Ecto neural progenitor cell (in vitro differentiated cells): ENCODE results near the gene BPIFB4.
"Not testable (repeated sequence)": the region's sequence is repeated elsewhere in the genome, so short reads cannot be mapped to it uniquely, and the experiment has no call there.

Experiments used
- DNase-seq: peaks from one replicate; pipeline ENCODE4 v3.0.0-alpha.2; 2018; ENCODE audit warnings: low spot score

The BPIFB4 gene

DNA sequence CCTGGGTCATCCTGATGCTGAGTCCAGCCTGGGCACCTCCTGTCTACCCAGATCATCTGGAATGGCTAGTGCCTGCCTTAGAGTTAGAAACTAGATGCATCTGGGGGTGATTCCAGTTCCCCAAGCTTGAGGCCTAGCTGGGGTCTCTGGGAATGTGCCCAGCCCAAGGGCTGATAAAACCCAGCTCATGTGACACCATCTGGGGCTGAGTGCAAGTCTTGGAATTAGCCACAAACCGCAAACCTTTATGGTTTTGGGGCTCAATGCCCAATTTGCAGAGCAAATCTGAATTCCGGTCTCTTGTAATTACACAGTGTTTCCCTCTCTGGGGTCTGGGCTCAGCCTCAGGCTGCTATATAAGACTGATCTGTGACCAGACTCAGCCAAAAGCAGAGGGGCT lies at the start of gene BPIFB4:
BPIFB4 (plus strand) TSS at position 385 of the 400 bp plus-strand sequence. CDS start 1,884 bp downstream, outside the sequence.
- DNase-seq = no peak

DNA sequence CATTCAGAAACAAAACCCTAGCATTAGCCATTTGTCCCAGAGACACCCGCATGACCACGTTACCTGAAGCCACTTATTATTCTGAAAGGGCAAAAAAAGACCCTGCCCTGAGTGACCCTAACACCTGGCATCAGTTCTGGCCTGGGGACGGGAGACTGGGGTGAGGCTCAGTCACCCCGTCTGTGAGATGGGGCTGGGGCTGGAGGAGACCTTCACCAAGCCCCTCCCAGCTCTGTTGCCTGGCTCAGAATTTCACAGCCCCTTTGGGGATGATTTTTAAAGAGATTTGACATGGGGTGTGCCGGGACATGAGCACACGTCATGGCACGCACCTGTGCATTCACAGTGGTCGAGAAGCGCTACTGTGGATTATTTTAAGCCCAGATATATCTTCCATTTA lies 49.4 kb upstream of the BPIFB4 start:
- DNase-seq = no peak

DNA sequence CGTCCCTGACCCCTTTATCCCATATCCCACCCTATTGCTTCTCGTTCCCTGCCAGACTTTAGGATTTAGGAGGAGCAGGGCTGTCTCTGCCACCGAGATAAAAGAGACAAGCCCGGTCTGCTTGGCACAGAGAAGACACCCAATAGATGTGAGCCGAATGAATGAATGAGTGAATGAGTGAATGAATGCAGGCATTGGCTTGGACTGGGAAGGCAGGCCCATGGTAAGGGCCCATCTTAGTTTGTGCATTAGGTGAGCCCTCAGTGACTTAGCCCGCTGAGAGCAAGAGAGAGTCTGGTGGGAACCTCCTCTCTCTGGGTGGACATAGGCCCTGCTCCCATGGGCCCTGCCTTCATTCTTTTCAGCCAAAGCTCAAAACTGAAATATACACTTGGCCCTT lies 48.9 kb upstream of the BPIFB4 start:
- DNase-seq = no peak

DNA sequence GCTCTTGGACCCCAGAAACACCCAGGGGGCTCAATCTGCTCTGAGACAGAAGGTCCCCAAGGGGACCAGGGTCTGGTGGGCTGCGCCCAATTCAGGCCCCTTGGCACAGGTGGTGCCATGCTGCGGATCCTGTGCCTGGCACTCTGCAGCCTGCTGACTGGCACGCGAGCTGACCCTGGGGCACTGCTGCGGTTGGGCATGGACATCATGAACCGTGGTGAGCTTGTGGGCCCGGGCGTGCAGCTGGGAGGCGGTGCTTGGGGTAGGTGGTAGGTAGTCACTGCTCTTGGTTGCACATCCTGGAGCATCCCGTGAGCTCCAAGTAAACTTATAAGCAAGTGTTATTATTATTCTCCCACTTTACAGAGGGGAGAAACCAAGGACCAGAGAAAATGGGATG lies 47.9 kb upstream of the BPIFB4 start, which contains the start of gene BPIFB6:
BPIFB6 (plus strand) TSS at position 118 of the 400 bp plus-strand sequence; CDS start at position 118, 0 bp downstream.
- DNase-seq = no peak

DNA sequence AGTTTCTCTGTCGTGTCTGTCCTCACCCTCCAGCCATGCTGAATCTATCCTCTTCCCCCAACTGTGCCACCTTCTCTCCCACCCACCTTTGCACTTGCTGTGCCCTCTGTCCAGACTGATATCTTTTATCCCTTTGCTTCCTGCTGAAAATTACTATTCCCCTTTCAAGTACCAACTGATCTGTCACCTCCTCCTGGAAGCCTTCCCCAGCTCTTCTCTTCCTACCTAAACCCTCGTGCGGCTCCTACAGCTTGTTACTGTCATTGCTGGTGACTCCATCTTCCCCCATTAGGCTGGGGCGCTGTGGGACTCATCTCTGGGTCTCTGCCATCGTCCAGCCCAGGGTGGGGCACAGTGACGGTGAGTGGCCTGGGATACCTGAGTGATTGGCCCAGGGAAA lies 46.9 kb upstream of the BPIFB4 start:
- no peak for DNase-seq

DNA sequence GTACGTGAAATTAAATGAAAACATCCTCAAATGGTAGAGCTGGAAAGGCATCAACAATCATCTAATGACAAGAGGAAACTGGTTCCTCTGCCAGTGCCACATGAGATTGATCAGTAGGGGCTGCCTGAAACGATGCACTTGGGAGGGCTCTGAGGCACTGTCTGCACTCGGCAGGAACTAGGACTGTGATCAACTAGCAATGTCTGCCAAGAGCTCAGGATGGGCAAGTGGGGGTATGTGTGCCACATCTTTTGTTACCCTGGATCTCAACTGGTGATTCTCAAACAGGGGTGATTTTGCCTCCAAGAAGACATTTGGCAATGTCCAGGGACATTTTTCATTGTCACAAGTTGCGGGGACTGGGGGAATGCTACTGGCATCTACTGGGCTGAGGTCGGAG lies 46.1 kb upstream of the BPIFB4 start:
- no peak for DNase-seq

DNA sequence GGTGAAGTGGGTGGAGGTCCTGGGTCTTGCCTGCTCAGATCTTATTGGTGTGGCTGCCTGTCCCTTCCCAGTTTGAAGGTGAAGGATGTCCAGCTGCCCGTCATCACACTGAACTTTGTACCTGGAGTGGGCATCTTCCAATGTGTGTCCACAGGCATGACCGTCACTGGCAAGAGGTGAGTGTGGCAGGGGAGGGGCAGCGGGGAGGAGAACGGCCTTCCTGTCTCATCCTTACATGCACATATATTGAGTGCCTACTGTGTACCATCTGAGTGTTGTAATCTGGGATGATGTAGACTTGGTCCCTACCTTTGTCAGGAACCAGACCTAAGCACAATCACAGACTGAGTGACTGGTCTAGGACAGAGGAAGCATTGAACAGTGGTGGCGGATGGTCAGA lies 45.3 kb upstream of the BPIFB4 start:
- no peak for DNase-seq

DNA sequence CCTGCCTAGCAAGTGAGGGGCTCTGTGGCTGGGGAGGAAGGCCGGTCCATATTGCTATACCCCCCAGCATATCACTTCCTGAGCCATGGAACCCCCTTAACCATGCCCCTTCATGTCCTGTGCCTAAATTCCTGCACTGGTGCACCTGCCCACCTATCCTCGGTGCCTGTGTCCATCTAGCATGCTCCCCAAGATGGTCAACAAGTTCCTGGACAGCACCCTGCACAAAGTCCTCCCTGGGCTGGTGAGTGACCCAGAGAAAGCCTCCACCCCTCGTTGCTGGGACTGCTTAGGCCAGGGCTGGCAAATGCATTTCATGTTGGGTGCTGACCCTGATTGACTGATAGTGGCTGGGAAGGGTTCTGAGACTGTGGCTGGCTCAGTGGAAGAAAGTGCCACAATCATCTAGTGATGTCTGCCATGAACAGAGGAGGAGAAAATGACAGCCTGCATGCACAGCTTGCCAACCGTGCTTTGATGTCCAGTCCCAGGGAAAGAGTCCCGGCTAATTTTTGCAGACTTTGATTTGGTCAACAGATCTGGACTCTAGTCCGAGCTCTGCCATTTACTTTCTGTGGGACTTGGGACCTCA lies 44.4 kb upstream of the BPIFB4 start:
- no peak for DNase-seq

DNA sequence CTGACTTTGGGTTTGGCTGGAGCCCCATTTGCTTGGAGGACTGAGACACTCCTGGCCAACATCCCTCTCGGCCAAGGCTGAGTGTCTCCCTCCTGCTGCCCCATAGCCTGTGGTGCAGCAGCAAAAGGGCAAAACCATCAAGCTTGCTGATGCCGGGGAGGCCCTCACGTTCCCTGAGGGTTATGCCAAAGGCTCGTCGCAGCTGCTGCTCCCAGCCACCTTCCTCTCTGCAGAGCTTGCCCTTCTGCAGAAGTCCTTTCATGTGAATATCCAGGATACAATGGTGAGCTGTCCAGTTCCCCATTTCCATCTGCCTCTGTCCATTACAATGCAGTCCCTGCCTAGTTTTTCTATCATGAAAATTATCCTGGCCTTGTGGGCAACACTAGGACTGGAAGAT lies 42.0 kb upstream of the BPIFB4 start:
- DNase-seq = no peak

DNA sequence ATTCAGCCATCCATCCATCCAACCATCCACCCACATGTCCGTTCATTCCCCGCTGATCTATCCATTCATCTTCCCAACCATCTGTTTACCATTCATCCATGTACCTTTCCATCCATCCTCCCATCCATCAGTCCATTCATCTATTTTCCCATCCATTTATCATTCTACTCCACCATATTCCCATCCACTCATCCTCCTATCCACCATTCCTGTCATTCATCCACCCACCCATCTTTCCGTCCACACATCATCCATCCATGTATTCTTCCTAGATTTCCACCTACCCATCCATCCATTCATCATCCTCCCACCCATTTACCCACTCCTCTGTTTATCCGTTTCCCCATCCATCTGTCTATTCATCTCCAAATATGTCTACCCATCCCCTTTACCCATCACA lies 41.2 kb upstream of the BPIFB4 start:
- no peak for DNase-seq

DNA sequence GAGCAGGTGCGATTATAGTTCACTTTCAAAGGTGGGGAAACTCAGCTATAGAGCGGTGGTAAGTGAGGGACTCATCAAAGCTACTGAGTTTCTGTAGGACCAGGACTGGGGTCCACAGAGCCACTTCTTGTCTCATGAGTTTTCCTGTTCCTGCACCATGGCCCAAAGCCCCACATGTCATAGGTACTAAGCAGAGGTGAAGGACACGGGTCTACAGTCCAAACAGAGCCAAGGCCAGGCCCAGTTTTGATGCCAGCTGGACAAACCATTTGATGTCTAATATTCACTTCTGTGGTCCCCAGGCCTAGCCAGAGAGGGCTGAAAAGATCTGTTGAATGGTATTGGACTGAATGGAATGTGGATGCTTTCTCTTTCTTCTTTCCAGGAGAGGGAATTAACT lies 37.0 kb upstream of the BPIFB4 start:
- DNase-seq = no peak

DNA sequence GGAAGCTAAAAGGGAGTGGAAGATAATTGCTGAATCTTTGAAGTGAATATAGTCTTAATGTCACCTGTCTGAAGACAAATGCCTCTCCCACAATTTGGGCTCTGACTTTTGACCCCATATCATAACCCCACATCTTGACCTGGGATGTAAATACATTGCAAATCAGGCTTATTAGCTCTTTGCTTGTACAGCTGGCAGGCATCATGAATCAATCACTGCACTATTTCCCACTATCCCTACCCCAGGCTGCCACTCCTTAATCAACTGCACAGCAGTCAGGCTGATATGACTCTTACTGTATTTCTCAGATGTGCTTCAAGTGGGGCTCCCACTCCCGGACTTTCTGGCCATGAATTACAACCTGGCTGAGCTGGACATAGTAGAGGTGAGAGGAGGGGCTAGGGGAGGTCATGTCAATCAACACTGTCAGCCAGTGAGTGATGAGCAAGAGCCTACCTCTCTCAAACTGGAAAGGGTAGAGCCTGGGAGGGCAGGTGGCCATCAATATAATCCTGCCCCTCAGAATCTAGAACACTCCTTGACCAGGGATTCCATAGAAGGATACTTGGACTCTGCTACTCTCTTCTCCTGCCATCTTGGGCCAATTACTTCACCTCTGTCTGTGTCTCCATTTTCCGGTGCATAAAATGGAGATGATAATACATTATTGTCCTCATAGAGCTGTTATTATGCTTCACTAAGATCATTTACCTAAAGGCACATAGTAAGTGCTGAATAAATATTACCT lies 36.3 kb upstream of the BPIFB4 start:
- no peak for DNase-seq

DNA sequence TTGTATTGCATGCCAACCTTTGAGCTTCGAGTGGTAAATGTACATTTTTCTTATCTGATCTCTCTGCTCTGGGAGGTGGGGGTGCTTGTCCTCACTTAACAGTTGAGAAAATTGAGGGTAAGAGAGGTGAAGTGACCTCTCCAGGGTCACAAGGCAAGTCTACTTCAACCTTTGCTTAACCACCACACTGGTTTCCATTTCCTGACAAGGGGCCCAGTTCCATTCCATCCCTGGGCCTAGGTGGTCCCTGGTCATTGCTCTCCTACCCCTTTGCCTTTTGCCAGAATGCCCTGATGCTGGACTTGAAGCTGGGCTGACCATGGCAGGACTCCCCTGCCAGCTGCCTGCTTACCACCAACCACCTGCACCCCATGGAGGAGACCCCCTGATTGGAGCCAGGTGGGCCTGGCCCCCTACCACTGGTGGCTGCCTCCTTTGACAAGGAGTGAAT lies 35.7 kb upstream of the BPIFB4 start:
- no peak for DNase-seq

DNA sequence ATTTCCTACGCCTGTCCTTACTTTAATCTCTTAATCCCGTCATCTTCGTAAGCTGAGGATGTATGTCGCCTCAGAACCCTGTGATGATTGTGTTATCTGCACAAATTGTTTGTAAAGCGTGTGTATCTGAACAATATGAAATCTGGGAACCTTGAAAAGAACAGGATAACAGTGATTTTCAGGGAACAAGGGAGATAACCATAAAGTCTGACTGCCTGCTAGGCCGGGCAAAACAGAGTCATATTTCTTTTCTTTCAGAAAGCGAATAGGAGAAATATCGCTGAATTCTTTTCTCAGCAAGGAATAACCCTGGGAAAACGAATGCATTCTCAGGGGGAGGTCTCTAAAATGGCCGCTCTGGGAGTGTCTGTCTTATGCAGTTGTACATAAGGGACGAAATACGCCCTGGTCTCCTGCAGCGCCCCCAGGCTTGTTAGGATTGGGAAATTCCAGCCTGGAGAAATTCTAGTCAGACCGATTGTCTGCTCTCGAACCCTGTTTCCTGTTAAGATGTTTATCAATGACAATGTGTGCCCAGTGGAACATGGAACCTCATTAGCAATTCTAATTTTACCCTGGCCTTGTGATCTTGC lies 34.2 kb upstream of the BPIFB4 start:
- DNase-seq = not testable (repeated sequence)

DNA sequence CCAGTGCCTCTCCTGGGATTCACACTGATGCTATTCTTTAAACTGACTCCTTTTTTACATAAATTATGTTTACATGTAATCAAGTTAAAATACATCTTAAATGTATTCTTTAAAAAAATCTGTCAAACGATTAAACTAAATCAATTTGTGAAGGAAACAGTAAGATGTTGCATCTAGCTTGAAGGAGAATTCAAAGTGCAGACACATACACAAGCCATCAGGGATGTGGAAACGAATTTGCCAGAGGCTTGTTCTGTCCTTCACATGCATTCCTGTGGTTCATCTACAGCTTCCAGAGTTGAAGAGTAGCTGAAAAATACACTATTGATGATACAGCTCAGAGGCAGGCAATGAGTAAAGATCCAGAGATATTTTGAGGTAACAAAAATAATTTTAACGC lies 33.0 kb upstream of the BPIFB4 start:
- no peak for DNase-seq

DNA sequence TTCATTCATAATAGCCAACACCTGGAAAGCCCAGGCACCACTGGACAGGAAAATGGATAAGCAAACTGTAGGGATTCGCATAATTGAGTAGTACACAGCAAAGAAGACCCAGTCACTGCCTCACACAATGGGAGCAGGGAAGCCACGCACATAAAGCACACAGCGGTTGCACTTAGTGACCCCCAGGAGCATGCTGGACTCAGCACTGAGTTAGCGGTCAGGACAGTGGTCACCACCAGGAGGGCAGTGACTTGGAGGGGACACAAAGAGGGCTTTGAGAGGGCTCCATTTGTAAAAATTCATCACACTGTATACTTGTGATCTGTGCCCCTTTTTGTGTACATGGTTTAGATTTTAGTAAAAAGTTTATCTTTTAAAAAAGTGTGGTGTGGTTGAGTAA lies 28.1 kb upstream of the BPIFB4 start:
- no peak for DNase-seq

DNA sequence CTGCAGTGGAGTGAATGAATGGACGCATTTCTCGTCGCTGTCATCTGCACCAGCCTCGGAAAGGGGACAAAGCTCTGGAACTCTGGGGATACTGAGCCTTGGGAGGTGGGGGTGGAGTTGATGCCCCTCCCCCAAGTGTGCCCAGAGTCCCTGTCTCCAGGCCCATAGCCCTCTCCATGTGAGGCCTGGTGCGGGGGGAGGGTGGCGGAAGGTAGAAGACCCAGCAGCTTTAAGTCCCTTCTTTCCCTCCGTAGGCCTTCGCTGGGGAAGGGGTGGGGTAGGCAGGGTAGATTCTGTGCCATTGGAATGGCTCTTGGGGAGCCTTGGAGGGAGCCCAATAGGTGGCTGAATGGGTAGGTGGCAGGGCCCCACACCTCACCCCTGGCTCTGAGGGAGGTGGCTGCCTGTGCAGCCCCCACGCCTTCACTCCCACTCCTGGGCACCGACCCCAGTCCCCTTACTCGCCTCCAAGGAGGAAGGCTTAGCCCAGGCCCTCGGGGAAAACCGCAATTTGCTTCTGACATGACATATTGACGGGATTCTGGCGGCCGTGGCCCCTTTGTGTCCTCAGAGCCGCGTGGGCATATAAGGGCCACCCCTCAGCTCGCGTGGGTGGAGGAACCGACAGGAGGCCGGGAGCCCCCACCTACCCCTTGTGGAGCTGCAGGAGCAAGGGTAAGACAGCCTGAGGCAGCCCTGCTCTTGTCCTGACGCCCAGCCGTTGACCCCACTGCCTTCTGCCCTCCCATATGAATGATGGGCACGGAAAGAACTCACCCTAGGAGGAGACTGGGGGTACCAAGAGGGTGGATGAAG lies 25.9 kb upstream of the BPIFB4 start, which contains the start of gene BPIFB3:
BPIFB3 (plus strand) TSS at position 613 of the 816 bp plus-strand sequence. CDS start 1,533 bp downstream, outside the sequence.
- no peak for DNase-seq

DNA sequence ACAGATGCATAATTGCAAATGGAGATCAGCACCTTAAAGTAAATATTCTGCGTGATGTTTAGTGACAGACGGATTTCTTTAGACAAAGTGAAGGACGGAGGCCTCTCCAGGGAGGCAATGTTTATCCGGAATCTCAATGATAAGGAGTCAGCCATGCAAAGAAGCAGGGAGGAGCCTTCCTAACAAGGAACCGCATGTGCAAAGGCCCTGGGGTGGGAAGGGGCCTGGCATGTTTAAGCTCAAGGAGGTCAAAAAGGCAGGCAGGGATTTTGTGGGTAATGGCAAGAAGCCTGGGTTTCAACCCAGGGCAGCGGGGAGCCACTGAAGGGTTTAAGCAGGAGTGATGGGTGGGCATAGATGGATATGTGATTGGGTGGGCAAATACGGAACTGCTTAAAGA lies 25.1 kb upstream of the BPIFB4 start:
- no peak for DNase-seq

DNA sequence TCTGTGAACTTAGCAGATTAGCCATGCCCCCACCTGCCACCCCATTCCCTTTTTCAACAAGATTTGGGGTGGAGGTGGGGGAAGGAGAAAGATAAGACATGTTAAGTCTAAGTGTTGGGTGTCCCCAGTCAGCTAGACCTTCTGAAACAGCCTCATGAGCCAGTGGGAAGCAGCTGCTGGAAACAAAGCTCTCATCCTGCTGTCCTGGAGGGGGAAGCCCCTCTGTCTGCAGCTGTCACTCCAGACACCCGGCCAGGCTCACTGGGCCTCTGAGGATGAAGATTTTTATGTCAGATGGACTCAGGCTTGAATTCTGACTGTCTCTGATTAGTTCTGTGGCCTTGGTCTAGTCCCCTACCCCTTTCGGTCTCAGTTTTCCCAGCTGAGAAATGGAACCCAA lies 24.7 kb upstream of the BPIFB4 start:
- no peak for DNase-seq

DNA sequence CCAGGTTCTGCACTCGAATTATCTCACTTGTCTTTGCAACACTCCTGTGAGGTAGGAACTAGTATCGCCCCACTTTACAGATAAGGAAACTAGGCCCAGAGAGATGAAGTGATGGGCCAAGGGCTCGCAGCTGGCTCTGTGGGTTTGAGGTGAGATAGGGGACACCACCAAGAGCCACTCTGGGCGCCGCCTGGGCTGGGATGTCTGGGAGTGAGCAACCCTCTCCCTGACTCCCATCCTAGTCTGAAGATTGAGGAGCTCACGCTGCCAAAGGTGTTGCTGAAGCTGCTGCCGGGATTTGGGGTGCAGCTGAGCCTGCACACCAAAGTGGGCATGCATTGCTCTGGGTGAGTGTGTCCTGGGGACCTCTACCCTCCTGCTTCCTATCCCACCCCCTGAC lies 20.3 kb upstream of the BPIFB4 start:
- DNase-seq = no peak

DNA sequence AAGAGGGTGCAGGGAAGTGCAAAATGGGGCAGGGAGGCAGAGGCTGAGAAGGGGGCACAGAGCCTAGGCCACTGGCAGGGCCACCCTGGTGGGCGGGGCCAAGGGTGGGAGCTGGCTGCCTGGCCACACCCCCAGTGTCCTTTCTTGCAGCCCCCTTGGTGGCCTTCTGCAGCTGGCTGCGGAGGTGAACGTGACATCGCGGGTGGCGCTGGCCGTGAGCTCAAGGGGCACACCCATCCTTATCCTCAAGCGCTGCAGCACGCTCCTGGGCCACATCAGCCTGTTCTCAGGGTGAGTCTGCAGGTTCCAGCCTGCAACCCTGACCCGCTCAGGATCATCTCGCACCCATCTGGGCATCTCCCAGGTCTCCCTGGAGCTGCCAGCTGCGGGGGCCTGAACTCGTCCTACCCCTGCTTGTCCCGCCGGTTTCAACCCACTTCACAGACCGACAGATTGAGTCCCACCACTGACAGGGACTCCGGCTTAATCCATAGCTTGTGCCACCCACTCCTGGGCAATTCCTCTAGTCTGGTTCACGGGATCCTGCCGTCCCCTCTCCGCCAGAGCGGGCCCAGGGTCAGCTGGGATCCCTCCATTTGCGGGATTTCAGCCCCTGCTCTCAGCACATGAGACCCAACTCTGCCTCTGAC lies 19.6 kb upstream of the BPIFB4 start:
- no peak for DNase-seq

DNA sequence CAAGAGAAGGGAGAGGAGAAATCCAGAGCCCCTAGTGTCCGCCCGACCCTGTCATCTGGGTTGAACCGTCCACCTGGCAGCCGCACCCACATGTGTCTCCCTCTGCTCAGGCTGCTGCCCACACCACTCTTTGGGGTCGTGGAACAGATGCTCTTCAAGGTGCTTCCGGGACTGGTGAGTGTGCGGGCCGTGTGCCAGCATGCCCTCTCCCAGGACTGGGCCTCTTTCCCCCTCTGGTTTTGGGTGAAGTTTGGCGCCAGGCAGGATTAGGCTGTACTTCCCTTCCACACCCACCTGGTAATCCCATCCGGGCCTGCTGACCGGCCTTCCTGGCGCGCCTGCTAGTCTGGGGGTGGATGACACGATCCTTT lies 17.8 kb upstream of the BPIFB4 start:
- no peak for DNase-seq
